DOHH2 (cell line): ENCODE results near the gene RPS6KB2.
A peak's percentile ranks its signal among the peaks of the same experiment; 100 is the strongest.
"Not testable (repeated sequence)": the region's sequence is repeated elsewhere in the genome, so short reads cannot be mapped to it uniquely, and the experiment has no call there.

Source experiments
- H3F3A ChIP-seq: fragments of 200-600 bp; sonication (generic), shearing (Covaris generic); 2 replicates; pipeline ENCODE4 v1.6.0; 2016; ENCODE audit warnings: antibody characterized with exemption, mild to moderate bottlenecking; ENCODE audit not compliant: control insufficient read depth, insufficient read depth
- H3K27ac ChIP-seq: fragments of 200-600 bp; sonication (generic); 2 replicates; pipeline ENCODE4 v1.5.1; 2014; ENCODE audit warnings: low read depth, mild to moderate bottlenecking, low read length, moderate library complexity
- H3K27me3 ChIP-seq: fragments of 200-600 bp; sonication (generic); 2 replicates; pipeline ENCODE4 v1.6.1; 2014; ENCODE audit warnings: mild to moderate bottlenecking, low read length, mixed read lengths; ENCODE audit not compliant: control insufficient read depth
- H3K36me3 ChIP-seq: fragments of 200-600 bp; sonication (generic); 2 replicates; pipeline ENCODE4 v1.6.1; 2014; ENCODE audit warnings: mild to moderate bottlenecking, low read length, moderate library complexity, mixed read lengths; ENCODE audit not compliant: control insufficient read depth
- H3K4me1 ChIP-seq: fragments of 200-600 bp; sonication (generic); 2 replicates; pipeline ENCODE4 v1.6.1; 2014; ENCODE audit warnings: mild to moderate bottlenecking, low read length, mixed read lengths; ENCODE audit not compliant: control insufficient read depth
- H3K4me2 ChIP-seq: fragments of 200-600 bp; sonication (generic); 2 replicates; pipeline ENCODE4 v1.6.0; 2014; ENCODE audit warnings: mild to moderate bottlenecking, low read length, moderate library complexity
- H3K4me3 ChIP-seq: fragments of 200-600 bp; sonication (generic); 2 replicates; pipeline ENCODE4 v1.5.1; 2014; ENCODE audit warnings: mild to moderate bottlenecking, low read length, mixed read lengths
- H3K79me2 ChIP-seq: fragments of 200-600 bp; sonication (generic); 2 replicates; pipeline ENCODE4 v1.6.1; 2014; ENCODE audit warnings: mild to moderate bottlenecking, low read length, mixed read lengths; ENCODE audit not compliant: control insufficient read depth
- H3K9me2 ChIP-seq: fragments of 200-600 bp; sonication (generic); replicated peaks from 2 replicates; pipeline ENCODE4 v1.6.1; 2014; ENCODE audit warnings: mild to moderate bottlenecking, low read length, mixed read lengths; ENCODE audit not compliant: control insufficient read depth
- H3K9me3 ChIP-seq: fragments of 200-600 bp; sonication (generic); 2 replicates; pipeline ENCODE4 v1.6.1; 2014; ENCODE audit warnings: antibody characterized with exemption, low read length, mixed read lengths; ENCODE audit not compliant: control insufficient read depth, insufficient read depth
- H4K20me1 ChIP-seq: fragments of 200-600 bp; sonication (generic); 2 replicates; pipeline ENCODE4 v1.6.0; 2014; ENCODE audit warnings: low read depth, mild to moderate bottlenecking, antibody characterized with exemption, low read length, moderate library complexity; ENCODE audit not compliant: control insufficient read depth, insufficient read depth
- EZH2phosphoT487 ChIP-seq: fragments of 200-600 bp; sonication (generic); IDR thresholded peaks from 2 replicates; pipeline ENCODE4 v1.6.1; 2017; ENCODE audit warnings: borderline replicate concordance, mild to moderate bottlenecking, antibody characterized with exemption, low read length, moderate library complexity, mixed read lengths
- TF ChIP-seq, protein P1 (sequence below): fragments of 200-600 bp; sonication (generic); IDR thresholded peaks from one replicate; pipeline ENCODE4 v1.5.1; 2014; ENCODE audit warnings: antibody characterized with exemption, mild to moderate bottlenecking, low read depth, low read length; ENCODE audit not compliant: poor library complexity, severe bottlenecking

The RPS6KB2 gene

DNA sequence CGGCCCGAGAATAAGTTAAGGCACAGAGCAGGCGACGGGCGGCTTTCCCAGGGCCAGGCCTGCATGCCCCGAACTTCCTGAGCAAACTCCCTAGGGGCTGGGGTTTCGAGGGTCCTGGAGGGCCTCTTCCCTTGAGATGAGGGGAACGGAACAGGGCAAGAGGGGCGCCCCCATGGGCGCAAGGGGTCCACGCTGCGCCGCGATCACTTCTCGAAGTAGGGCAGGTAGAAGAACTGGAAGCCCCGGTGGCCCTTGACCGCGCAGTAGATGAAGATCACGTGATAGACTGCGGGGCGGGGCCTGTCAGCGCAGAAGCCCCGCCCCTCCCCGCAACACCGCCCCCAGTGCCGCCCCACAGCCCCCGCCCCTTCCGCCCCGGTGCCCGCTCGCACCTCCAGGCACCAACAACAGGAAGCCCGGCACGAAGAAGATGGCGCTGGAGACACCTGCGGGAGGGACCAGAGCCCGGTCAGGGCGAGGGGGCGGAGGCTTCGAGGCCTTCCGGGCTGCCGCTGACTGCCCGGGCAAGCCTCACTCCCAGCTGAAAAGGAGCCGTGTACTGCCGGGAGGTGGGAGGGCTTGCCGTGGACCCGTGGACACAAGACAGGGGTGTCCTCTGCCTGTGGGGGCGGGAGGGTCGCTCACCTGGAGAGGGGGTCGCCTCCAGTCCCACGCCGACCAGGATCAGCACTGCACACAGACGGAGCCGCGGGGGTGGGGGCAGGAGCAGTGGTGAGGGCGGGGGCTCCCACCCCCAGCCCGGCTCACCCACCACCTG is 36.3 kb downstream of the RPS6KB2 start:
- Histone ChIP-seq H3K27me3 (no peaks in the 10 kb centered on the region), H3K4me1 (peaks cover 70% of the 10 kb centered on the region), H4K20me1 (no peaks in the 10 kb centered on the region), H3F3A (peaks cover 22% of the 10 kb centered on the region), H3K27ac (peak overlapping the region; percentile 65), H3K9me2 (no peaks in the 10 kb centered on the region), H3K4me2 (peak overlapping the region; percentile 96), H3K36me3 (peaks cover 21% of the 10 kb centered on the region), H3K9me3 (no peaks in the 10 kb centered on the region), H3K4me3 (peak overlapping the region; percentile 81), H3K79me2 (peaks cover 28% of the 10 kb centered on the region)
- no peak for TF ChIP-seq EZH2phosphoT487
- TF ChIP-seq, protein P1, sequence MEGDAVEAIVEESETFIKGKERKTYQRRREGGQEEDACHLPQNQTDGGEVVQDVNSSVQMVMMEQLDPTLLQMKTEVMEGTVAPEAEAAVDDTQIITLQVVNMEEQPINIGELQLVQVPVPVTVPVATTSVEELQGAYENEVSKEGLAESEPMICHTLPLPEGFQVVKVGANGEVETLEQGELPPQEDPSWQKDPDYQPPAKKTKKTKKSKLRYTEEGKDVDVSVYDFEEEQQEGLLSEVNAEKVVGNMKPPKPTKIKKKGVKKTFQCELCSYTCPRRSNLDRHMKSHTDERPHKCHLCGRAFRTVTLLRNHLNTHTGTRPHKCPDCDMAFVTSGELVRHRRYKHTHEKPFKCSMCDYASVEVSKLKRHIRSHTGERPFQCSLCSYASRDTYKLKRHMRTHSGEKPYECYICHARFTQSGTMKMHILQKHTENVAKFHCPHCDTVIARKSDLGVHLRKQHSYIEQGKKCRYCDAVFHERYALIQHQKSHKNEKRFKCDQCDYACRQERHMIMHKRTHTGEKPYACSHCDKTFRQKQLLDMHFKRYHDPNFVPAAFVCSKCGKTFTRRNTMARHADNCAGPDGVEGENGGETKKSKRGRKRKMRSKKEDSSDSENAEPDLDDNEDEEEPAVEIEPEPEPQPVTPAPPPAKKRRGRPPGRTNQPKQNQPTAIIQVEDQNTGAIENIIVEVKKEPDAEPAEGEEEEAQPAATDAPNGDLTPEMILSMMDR = no peak

DNA sequence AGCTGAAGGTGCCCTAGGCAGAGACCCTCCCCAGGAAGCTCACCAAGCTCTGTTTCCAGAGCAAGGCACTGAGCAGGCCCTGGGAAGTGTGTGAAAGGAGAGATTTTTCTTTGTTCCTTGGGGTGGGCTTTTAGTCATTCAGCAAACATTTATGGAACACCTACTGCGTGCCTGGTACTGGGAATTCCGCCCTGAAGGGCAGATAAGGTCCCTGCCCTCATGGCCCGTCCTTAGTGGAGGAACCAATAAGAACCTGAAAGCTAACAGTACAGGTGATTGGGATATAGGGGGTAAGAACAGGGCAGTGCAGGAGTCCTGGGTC is 36.9 kb downstream of the RPS6KB2 start:
- Histone ChIP-seq H3K9me2 (no peaks in the 10 kb centered on the region), H3K4me2 (peak overlapping the region; percentile 96), H3K9me3 (no peaks in the 10 kb centered on the region), H3F3A (peaks cover 17% of the 10 kb centered on the region), H3K4me3 (peak overlapping the region; percentile 81), H4K20me1 (no peaks in the 10 kb centered on the region), H3K36me3 (peaks cover 21% of the 10 kb centered on the region), H3K27ac (peak overlapping the region; percentile 65), H3K4me1 (peaks cover 69% of the 10 kb centered on the region), H3K27me3 (no peaks in the 10 kb centered on the region), H3K79me2 (peaks cover 28% of the 10 kb centered on the region)
- TF ChIP-seq, protein P1 = no peak
- TF ChIP-seq EZH2phosphoT487 = no peak

DNA sequence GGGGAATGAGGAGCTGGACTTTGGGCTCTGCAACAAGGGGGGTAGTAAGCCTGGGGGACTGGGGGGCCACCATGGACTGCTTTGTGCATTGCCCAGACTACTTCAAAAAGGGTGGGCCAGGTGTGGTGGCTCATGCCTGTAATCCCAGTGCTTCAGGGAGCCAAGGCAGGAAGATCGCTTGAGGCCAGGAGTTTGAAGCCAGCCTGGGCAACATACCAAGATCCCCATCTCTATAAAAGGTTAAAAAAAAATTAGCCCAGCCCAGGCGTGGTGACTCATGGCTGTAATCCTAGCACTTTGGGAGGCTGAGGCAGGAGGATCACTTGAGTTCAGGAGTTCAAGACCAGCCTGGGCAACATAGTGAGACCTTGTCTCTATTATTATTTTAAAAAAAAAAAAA is 37.2 kb downstream of the RPS6KB2 start:
- H3K9me3 ChIP-seq, H3K27me3 ChIP-seq, H3K9me2 ChIP-seq, H4K20me1 ChIP-seq: not testable (repeated sequence)
- peak overlapping the region; percentile 65 for H3K27ac ChIP-seq
- H3K4me2 ChIP-seq = peak overlapping the region; percentile 96
- peaks cover 69% of the 10 kb centered on the region for H3K4me1 ChIP-seq
- peaks cover 28% of the 10 kb centered on the region for H3K79me2 ChIP-seq
- peaks cover 13% of the 10 kb centered on the region for H3F3A ChIP-seq
- peaks cover 21% of the 10 kb centered on the region for H3K36me3 ChIP-seq
- H3K4me3 ChIP-seq = peak overlapping the region; percentile 81

DNA sequence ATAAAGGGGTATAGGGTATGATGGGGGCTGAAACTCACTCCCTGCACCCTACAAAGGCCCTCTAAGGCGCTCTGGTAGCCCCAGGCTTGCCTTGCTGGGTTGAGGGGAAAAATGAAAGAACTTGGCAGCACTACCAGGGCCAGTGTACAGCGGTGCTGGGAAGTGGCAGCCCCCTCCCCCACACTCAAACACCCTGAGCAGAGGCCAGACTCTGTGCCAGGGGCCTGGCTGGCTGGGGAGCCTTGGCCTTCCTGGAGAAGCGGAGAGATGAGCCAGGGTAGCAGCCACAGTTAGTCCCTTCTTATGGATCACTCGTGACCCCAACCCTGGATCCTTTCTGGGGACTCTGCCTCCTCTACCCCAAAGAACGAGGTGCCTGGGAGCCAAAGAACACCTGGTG is 38.1 kb downstream of the RPS6KB2 start:
- no peaks in the 10 kb centered on the region for H3K27me3 ChIP-seq
- H3F3A ChIP-seq = peaks cover 7% of the 10 kb centered on the region
- H3K79me2 ChIP-seq = peaks cover 28% of the 10 kb centered on the region
- H3K9me2 ChIP-seq = no peaks in the 10 kb centered on the region
- H3K9me3 ChIP-seq = no peaks in the 10 kb centered on the region
- peaks cover 66% of the 10 kb centered on the region for H3K4me1 ChIP-seq
- peak overlapping the region; percentile 35 for H3K27ac ChIP-seq
- no peaks in the 10 kb centered on the region for H4K20me1 ChIP-seq
- peaks cover 21% of the 10 kb centered on the region for H3K36me3 ChIP-seq
- no peak overlapping the region for H3K4me3 ChIP-seq
- H3K4me2 ChIP-seq = peak overlapping the region; percentile 95
- TF ChIP-seq EZH2phosphoT487 = no peak
- TF ChIP-seq, protein P1 = no peak
